Liver (tissue), 10 donors: ENCODE results near the gene GMEB1. TPM values are rescaled to one million over a fixed set of nuclear protein-coding genes. Genes with fewer than 3 reads are reported as not detected.

Experiments used
- DNase-seq: peaks from one replicate; pipeline ENCODE4 v3.0.0-alpha.2; 2017; ENCODE audit warnings: low spot score
- H3K27ac ChIP-seq, 2 donors: one replicate each; pipeline ENCODE4 v1.7.0; 2013; ENCODE audit warnings: inconsistent platforms in 2 of 2, low read length in 2 of 2, control low read depth in 1 of 2, low read depth in 1 of 2, mild to moderate bottlenecking in 1 of 2
- H3K27me3 ChIP-seq, 4 donors: one replicate each; pipeline versions ENCODE4 v1.6.1 to v1.7.0; 2013; ENCODE audit warnings: low read length in 3 of 4, inconsistent platforms in 1 of 4, mild to moderate bottlenecking in 1 of 4, moderate library complexity in 1 of 4; ENCODE audit not compliant: control insufficient read depth in 4 of 4, insufficient read depth in 4 of 4
- H3K36me3 ChIP-seq, 4 donors: one replicate each; pipeline versions ENCODE4 v1.6.1 to v1.7.0; 2013; ENCODE audit warnings: low read length in 3 of 4, mild to moderate bottlenecking in 3 of 4, low read depth in 1 of 4, moderate library complexity in 1 of 4; ENCODE audit not compliant: control insufficient read depth in 4 of 4, insufficient read depth in 3 of 4
- H3K4me1 ChIP-seq, 4 donors: one replicate each; pipeline versions ENCODE4 v1.6.1 to v1.7.0; 2013; ENCODE audit warnings: low read length in 3 of 4, mild to moderate bottlenecking in 3 of 4, moderate library complexity in 1 of 4; ENCODE audit not compliant: control insufficient read depth in 4 of 4, insufficient read depth in 4 of 4
- H3K4me3 ChIP-seq, 3 donors: one replicate each; pipeline versions ENCODE4 v1.6.1 to v1.7.0; 2013; ENCODE audit warnings: low read length in 3 of 3, control low read depth in 1 of 3, low read depth in 1 of 3, mild to moderate bottlenecking in 1 of 3
- H3K9ac ChIP-seq, 2 donors: one replicate each; pipeline ENCODE4 v1.7.0; 2013; ENCODE audit warnings: low read length in 2 of 2, mild to moderate bottlenecking in 2 of 2, moderate library complexity in 2 of 2, control low read depth in 1 of 2, low read depth in 1 of 2
- H3K9me3 ChIP-seq, 4 donors: one replicate each; pipeline versions ENCODE4 v1.6.1 to v1.7.0; 2013; ENCODE audit warnings: low read length in 3 of 4; ENCODE audit not compliant: control insufficient read depth in 4 of 4
- EGR1 ChIP-seq, 2 donors: IDR thresholded peaks; 2 replicates each; pipeline ENCODE4 v1.6.1; 2016 to 2018; ENCODE audit warnings: antibody characterized with exemption in 2 of 2, low read depth in 2 of 2
- FOXA1 ChIP-seq: IDR thresholded peaks from 2 replicates; pipeline ENCODE4 v1.6.1; 2016; ENCODE audit warnings: antibody characterized with exemption
- FOXA2 ChIP-seq: IDR thresholded peaks from 2 replicates; pipeline ENCODE4 v1.6.1; 2016; ENCODE audit warnings: antibody characterized with exemption
- GABPA ChIP-seq, 2 donors: IDR thresholded peaks in 1 of 2; conservative IDR thresholded peaks in 1 of 2; 2 replicates each; pipeline ENCODE4 v1.6.1; 2016; ENCODE audit warnings: antibody characterized with exemption in 2 of 2, mild to moderate bottlenecking in 1 of 2, moderate library complexity in 1 of 2
- HNF4A ChIP-seq, 2 donors: conservative IDR thresholded peaks; 2 replicates each; pipeline ENCODE4 v1.6.1; 2016; ENCODE audit warnings: antibody characterized with exemption in 2 of 2, mild to moderate bottlenecking in 2 of 2
- HNF4G ChIP-seq: IDR thresholded peaks from 2 replicates; pipeline ENCODE4 v1.6.1; 2016; ENCODE audit warnings: antibody characterized with exemption
- JUND ChIP-seq, 2 donors: IDR thresholded peaks; 2 replicates each; pipeline ENCODE4 v1.6.1; 2016; ENCODE audit warnings: antibody characterized with exemption in 2 of 2
- NR2F2 ChIP-seq: IDR thresholded peaks from 2 replicates; pipeline ENCODE4 v1.6.1; 2016; ENCODE audit warnings: antibody characterized with exemption
- RAD21 ChIP-seq, 2 donors: IDR thresholded peaks; 2 replicates each; pipeline ENCODE4 v1.6.1; 2016; ENCODE audit warnings: antibody characterized with exemption in 2 of 2, mild to moderate bottlenecking in 2 of 2
- RXRA ChIP-seq, 2 donors: IDR thresholded peaks; 2 replicates each; pipeline ENCODE4 v1.6.1; 2017 to 2018; ENCODE audit warnings: antibody characterized with exemption in 2 of 2, mild to moderate bottlenecking in 1 of 2
- YY1 ChIP-seq: IDR thresholded peaks from 2 replicates; pipeline ENCODE4 v1.6.1; 2016; ENCODE audit warnings: antibody characterized with exemption, mild to moderate bottlenecking
- WGBS: extraction: QIAGEN DNeasy Blood & Tissue Kit; methylation state at CpG from one replicate; pipeline ENCODE4 v1.1.7; 2013; 5-methylcytosine and 5-hydroxymethylcytosine counted together
- polyA plus RNA-seq, 2 donors: library from polyadenylated mRNA; stranded (reverse) in 1 of 2; unstranded in 1 of 2; fragments of 200-250 nt in 1 of 2; fragments of >200 nt in 1 of 2; fragmentation: Nextera tagmentation in 1 of 2; extraction: Ambion mirVana in 1 of 2; gene quantifications; one replicate each; pipeline versions ENCODE4 v1.2.1 to v1.2.3, GENCODE V29; 2013 to 2015
- small RNA-seq: library from RNA; depleted of rRNA; stranded (forward); fragments of <200 nt; gene quantifications from one replicate; pipeline ENCODE3, GENCODE V24; 2014
- total RNA-seq, 2 donors: library from RNA; depleted of rRNA; stranded (reverse); fragments of >200 nt; gene quantifications; one replicate each; pipeline ENCODE4 v1.2.3, GENCODE V29; 2014
- TF ChIP-seq, protein P1 (sequence below): IDR thresholded peaks from 2 replicates; pipeline ENCODE4 v1.6.1; 2016; ENCODE audit warnings: antibody characterized with exemption, mild to moderate bottlenecking
- TF ChIP-seq, protein P2 (sequence below): IDR thresholded peaks from 2 replicates; pipeline ENCODE4 v1.6.1; 2016; ENCODE audit warnings: antibody characterized with exemption
- TF ChIP-seq, protein P3 (sequence below): fragments of 150-350 bp; IDR thresholded peaks from 2 replicates; pipeline ENCODE4 v1.5.1; 2017; ENCODE audit warnings: improper control_type of control experiment, low read depth, low read length; ENCODE audit not compliant: missing input control
- donor health status: healthy.
- donor health status: healthy.
- donor health status: healthy.
- donor health status: healthy.
- donor health status: healthy.

The GMEB1 gene
- total and polyA plus RNA-seq, 4 donors = 1.8 to 6.1 (median 3.8) TPM

DNA sequence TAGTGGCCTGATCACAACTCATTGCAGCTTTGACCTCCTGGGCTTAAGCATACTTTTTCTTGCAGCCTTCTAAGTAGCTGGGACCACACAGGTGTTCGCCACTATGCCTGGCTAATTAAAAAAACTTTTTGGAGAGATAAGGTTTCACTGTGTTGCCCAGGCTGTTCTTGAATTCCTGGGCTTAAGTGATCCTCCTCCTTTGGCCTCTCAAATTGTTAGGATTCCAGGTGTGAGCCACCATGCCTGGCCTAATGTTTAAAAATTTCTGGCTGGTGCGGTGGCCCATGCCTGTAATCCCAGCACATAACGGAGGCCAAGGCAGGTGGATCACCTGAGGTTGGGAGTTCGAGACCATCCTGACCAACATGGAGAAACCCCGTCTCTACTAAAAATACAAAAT, 92.6 kb downstream of the GMEB1 start:
- Histone ChIP-seq H3K4me1 (peaks cover 0 to 13% (median 6%) of the 10 kb centered on the region in 4 donors), H3K27me3 (no peaks in the 10 kb centered on the region), H3K9me3 (no peaks in the 10 kb centered on the region), H3K9ac (no peak overlapping the region), H3K4me3 (no peak overlapping the region), H3K27ac (no peak overlapping the region), H3K36me3 (peaks cover 7 to 16% (median 11%) of the 10 kb centered on the region in 4 donors)
- TF ChIP-seq HNF4G (no peak), HNF4A (conservative IDR thresholded peaks at IDR 0.05) (no peak), GABPA (IDR thresholded peaks at IDR 0.05 in 1 of 2, conservative IDR thresholded peaks at IDR 0.05 in 1 of 2) (no peak), FOXA1 (no peak), FOXA2 (no peak), RAD21 (IDR thresholded peaks at IDR 0.05) (no peak)
- WGBS = 98% methylated on average over 5 of the region's 5 CpGs
- no peak for DNase-seq

DNA sequence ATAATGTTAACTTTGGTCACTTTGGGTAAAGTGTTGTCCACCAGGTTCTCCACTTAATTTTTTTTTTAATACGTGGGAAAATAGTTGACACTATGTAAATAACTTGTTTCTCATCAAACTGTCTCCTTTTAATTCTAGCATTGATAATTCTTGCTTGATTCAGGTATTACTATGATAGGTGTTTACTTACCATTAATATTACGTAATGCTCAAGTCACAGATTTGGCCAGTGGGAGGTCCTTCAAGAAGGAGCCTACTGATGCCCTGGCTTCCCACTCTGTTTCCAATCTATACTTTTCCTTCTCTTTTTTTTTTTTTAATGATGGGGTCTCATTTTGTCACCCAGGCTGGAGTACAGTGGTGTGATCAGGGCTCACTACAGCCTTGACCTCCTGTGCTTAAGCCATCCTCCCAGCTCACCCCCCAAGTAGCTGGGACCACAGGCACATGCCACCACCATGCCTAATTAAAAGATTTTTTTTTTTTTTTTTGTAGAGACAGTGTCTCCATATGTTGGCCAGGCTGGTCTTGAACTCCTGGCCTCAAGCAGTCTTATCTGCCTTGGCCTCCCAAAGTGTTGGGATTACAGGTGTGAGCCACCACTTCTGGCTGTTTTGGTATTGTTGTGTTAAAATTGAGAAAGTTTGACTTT, 98.1 kb downstream of the GMEB1 start:
- no peaks in the 10 kb centered on the region for H3K9me3 ChIP-seq
- DNase-seq = no peak
- 94% methylated on average over 2 of the region's 2 CpGs for WGBS
- no peaks in the 10 kb centered on the region for H3K27me3 ChIP-seq
- H3K4me1 ChIP-seq = peaks cover 0 to 7% (median 3%) of the 10 kb centered on the region in 4 donors
- H3K9ac ChIP-seq = no peak overlapping the region
- peaks cover 7 to 23% (median 18%) of the 10 kb centered on the region in 4 donors for H3K36me3 ChIP-seq
- TF ChIP-seq JUND (IDR thresholded peaks at IDR 0.05) (no peak), FOXA2 (no peak), YY1 (no peak), RAD21 (IDR thresholded peaks at IDR 0.05) (no peak), NR2F2 (no peak), FOXA1 (no peak), RXRA (IDR thresholded peaks at IDR 0.05) (no peak), HNF4A (conservative IDR thresholded peaks at IDR 0.05) (no peak), EGR1 (IDR thresholded peaks at IDR 0.05; ENCODE audit: low read depth in 2 of 2) (no peak)
- TF ChIP-seq, protein P1, sequence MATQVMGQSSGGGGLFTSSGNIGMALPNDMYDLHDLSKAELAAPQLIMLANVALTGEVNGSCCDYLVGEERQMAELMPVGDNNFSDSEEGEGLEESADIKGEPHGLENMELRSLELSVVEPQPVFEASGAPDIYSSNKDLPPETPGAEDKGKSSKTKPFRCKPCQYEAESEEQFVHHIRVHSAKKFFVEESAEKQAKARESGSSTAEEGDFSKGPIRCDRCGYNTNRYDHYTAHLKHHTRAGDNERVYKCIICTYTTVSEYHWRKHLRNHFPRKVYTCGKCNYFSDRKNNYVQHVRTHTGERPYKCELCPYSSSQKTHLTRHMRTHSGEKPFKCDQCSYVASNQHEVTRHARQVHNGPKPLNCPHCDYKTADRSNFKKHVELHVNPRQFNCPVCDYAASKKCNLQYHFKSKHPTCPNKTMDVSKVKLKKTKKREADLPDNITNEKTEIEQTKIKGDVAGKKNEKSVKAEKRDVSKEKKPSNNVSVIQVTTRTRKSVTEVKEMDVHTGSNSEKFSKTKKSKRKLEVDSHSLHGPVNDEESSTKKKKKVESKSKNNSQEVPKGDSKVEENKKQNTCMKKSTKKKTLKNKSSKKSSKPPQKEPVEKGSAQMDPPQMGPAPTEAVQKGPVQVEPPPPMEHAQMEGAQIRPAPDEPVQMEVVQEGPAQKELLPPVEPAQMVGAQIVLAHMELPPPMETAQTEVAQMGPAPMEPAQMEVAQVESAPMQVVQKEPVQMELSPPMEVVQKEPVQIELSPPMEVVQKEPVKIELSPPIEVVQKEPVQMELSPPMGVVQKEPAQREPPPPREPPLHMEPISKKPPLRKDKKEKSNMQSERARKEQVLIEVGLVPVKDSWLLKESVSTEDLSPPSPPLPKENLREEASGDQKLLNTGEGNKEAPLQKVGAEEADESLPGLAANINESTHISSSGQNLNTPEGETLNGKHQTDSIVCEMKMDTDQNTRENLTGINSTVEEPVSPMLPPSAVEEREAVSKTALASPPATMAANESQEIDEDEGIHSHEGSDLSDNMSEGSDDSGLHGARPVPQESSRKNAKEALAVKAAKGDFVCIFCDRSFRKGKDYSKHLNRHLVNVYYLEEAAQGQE = no peak
- TF ChIP-seq, protein P2, sequence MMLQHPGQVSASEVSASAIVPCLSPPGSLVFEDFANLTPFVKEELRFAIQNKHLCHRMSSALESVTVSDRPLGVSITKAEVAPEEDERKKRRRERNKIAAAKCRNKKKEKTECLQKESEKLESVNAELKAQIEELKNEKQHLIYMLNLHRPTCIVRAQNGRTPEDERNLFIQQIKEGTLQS = no peak
- TF ChIP-seq, protein P3, sequence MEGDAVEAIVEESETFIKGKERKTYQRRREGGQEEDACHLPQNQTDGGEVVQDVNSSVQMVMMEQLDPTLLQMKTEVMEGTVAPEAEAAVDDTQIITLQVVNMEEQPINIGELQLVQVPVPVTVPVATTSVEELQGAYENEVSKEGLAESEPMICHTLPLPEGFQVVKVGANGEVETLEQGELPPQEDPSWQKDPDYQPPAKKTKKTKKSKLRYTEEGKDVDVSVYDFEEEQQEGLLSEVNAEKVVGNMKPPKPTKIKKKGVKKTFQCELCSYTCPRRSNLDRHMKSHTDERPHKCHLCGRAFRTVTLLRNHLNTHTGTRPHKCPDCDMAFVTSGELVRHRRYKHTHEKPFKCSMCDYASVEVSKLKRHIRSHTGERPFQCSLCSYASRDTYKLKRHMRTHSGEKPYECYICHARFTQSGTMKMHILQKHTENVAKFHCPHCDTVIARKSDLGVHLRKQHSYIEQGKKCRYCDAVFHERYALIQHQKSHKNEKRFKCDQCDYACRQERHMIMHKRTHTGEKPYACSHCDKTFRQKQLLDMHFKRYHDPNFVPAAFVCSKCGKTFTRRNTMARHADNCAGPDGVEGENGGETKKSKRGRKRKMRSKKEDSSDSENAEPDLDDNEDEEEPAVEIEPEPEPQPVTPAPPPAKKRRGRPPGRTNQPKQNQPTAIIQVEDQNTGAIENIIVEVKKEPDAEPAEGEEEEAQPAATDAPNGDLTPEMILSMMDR = no peak
- H3K27ac ChIP-seq = no peak overlapping the region
- no peak overlapping the region for H3K4me3 ChIP-seq

Small RNA genes within 50 kb of the gene (small RNA-seq; reads per million reads assigned to genes)
- not detected for gene RF00422
- gene RNU11 = not detected

Other genes starting within 250 kb of the GMEB1 start
- 10 to 100 TPM; 18.9 to 21.8 TPM for gene RCC1, start 162.7 kb upstream of the GMEB1 start, total RNA-seq
- 10 to 100 TPM in 1 of 2 donors, 1 to 10 TPM in 1; 2.2 to 18.1 TPM for gene RCC1, start 162.7 kb upstream of the GMEB1 start, polyA plus RNA-seq
- gene TRNAU1AP, start 115.7 kb upstream of the GMEB1 start, total RNA-seq = 10 to 100 TPM in 1 of 2 donors, 1 to 10 TPM in 1; 8.5 to 12.0 TPM
- gene TRNAU1AP, start 115.7 kb upstream of the GMEB1 start, polyA plus RNA-seq = 1 to 10 TPM; 5.6 to 9.2 TPM
- 1 to 10 TPM; 1.1 to 5.9 TPM for gene RAB42, start 76.5 kb upstream of the GMEB1 start, total RNA-seq
- under 1 TPM; 0.35 to 0.92 TPM for gene RAB42, start 76.5 kb upstream of the GMEB1 start, polyA plus RNA-seq
- gene TAF12, start 25.7 kb upstream of the GMEB1 start, total RNA-seq = 10 to 100 TPM in 1 of 2 donors, 1 to 10 TPM in 1; 9.5 to 14.2 TPM
- gene TAF12, start 25.7 kb upstream of the GMEB1 start, polyA plus RNA-seq = 10 to 100 TPM in 1 of 2 donors, 1 to 10 TPM in 1; 9.7 to 14.5 TPM
- not detected for gene RNU11, start 20.2 kb upstream of the GMEB1 start, total RNA-seq
- not detected for gene RNU11, start 20.2 kb upstream of the GMEB1 start, polyA plus RNA-seq
- 10 to 100 TPM; 31.1 to 37.9 TPM for gene YTHDF2, start 68.2 kb downstream of the GMEB1 start, total RNA-seq
- gene YTHDF2, start 68.2 kb downstream of the GMEB1 start, polyA plus RNA-seq = 10 to 100 TPM; 21.1 to 28.7 TPM
- not detected for gene OPRD1, start 143.4 kb downstream of the GMEB1 start, total RNA-seq
- under 1 TPM in 1 of 2 donors, not detected in 1; 0.01 TPM for gene OPRD1, start 143.4 kb downstream of the GMEB1 start, polyA plus RNA-seq
- 100 to 1,000 TPM in 1 of 2 donors, 10 to 100 TPM in 1; 61.1 to 189 TPM for gene EPB41, start 245.8 kb downstream of the GMEB1 start, total RNA-seq
- 10 to 100 TPM; 10.7 to 15.1 TPM for gene EPB41, start 245.8 kb downstream of the GMEB1 start, polyA plus RNA-seq